GM20000 (cell line): ENCODE results near the gene TOMM5.

Experiments
- DNase-seq: peaks from one replicate; pipeline ENCODE4 v3.0.0; 2012; ENCODE audit warnings: low spot score
- TF ChIP-seq, protein P1 (sequence below): IDR thresholded peaks from 2 replicates; pipeline ENCODE4 v1.5.1; 2012; ENCODE audit warnings: mild to moderate bottlenecking, control low read depth; ENCODE audit errors: extremely low read depth, missing control alignments

Gene TOMM5

DNA sequence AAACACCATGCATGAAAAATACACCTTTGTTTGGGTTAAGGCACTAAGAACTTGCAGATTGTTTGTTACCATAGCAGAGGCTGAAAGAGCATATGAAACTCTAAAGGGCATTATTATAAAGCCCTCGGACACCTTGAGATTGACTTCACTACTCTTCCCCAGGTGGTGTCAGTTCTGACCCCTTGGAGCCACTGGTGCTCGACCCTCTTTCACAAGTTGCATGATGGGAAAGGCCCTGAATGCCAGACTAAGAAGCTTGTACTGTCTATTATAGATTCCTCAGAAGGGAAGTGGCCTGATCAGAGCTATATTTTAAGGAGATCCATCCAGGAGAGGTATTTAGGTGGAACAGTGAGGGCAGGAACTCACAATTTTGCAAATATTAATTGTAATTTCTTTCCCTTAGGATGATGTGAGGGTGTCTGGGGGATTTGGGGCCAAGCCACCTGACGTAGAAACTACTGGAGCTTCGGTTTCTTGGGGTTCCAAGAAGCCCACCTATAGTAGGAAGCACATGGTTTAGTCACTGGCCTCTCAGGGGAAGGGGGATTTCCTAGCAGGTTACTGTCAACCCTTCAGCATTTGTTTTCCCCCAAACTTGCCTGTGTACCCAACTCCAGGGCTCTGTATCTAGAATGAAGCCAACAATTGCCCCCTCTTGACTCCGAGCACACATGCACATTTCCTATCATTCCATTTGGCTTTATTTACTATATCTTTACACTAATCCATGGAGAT lies 32.4 kb downstream of the TOMM5 start:
- TF ChIP-seq, protein P1, sequence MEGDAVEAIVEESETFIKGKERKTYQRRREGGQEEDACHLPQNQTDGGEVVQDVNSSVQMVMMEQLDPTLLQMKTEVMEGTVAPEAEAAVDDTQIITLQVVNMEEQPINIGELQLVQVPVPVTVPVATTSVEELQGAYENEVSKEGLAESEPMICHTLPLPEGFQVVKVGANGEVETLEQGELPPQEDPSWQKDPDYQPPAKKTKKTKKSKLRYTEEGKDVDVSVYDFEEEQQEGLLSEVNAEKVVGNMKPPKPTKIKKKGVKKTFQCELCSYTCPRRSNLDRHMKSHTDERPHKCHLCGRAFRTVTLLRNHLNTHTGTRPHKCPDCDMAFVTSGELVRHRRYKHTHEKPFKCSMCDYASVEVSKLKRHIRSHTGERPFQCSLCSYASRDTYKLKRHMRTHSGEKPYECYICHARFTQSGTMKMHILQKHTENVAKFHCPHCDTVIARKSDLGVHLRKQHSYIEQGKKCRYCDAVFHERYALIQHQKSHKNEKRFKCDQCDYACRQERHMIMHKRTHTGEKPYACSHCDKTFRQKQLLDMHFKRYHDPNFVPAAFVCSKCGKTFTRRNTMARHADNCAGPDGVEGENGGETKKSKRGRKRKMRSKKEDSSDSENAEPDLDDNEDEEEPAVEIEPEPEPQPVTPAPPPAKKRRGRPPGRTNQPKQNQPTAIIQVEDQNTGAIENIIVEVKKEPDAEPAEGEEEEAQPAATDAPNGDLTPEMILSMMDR, result no peak
- DNase-seq, result no peak

DNA sequence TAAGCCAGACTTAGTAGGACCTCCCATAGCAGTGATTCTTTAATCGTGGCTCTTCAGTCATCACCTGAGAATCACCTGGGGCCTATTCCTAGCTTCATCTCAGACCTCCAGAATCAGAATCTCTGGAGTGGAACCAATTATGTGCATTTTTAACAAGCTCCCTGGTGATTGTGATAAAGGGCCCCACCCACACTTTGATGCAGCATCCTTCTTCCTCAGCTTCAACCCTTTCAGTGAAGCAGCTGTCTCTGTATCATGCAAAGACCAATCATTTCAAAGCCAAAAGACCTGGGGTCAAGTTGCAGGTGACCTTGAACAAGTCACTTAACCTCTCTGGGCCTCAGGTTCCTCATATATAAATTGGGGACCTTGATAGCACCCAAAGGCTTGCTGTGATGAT lies 33.3 kb downstream of the TOMM5 start:
- TF ChIP-seq, protein P1, result no peak
- no peak for DNase-seq

DNA sequence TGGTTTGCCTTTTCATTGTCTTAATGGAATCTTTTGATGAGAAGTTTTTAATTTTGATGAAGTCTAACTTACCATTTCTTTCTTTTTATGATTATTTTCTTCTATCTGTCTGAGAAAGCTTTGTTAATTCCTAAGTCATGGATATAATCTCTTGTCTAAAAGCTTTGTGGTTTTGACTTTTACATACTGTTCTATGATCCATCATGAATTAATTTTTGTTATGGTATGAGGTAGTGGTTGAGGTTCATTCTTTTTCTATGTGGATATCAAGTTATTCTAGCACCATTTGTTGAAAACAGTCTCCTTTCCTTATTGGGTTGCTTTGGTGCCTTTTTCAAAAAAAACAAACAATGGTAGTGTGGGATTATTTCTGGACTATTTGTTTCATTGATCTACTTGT lies 36.6 kb downstream of the TOMM5 start:
- TF ChIP-seq, protein P1, result no peak
- DNase-seq, result no peak

DNA sequence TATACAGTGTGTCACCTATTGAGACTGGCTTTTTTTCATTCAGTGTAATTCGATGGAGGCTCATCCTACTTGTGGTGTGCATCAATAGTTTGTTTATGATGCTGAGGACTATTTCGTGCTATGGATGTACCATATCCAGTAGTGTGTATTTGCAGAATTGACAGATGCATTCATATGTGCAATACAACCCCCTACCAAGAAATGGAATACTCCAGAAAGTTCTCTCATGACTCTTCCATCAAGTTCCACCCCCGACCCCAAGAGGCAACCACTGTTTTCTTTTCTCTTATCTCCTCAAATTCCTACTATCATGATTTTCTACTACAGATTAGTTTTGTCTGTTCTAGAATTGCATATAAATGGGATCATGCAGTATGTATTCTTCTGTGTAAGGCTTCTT lies 38.1 kb downstream of the TOMM5 start:
- DNase-seq, result no peak
- TF ChIP-seq, protein P1, result no peak

DNA sequence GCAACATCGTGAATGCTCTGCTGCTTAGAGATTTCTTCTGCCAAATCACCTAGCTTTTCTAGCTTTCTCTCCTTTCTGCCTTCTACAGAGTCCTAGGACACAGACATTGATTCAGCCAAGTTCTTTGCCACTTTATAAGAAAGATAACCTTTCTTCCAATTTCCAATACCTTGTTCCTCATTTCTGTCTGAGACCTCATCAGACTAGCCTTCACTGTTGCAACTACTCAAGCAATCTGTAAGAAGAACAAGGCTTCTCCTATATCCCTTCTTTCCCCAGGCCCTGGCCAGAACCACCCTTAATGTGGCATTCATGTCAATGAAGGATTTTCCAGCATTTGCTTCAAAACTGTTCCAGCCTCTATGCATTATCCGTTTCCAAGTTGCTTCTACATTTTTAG lies 40.5 kb downstream of the TOMM5 start:
- DNase-seq, result no peak
- TF ChIP-seq, protein P1, result no peak

DNA sequence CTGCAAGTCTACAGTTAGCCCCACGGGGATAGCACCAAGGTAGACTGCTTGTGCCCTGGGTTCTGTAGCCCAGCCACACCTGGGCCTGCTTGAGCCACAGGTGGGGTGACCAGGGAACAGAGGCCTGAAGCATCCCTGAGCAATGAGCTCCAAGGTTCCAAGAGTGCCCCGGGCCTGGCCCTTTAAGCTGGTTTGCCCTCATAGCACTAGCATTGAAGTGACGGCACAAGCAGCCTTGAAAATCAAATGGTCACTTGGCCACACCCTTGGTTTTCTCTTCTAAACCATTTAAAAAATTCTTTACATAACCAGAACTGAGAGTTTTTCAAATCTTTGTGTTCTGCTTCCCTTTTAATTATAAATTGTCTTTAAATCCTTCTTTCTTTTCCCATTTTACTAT lies 40.9 kb downstream of the TOMM5 start:
- no peak for DNase-seq
- TF ChIP-seq, protein P1, result no peak

DNA sequence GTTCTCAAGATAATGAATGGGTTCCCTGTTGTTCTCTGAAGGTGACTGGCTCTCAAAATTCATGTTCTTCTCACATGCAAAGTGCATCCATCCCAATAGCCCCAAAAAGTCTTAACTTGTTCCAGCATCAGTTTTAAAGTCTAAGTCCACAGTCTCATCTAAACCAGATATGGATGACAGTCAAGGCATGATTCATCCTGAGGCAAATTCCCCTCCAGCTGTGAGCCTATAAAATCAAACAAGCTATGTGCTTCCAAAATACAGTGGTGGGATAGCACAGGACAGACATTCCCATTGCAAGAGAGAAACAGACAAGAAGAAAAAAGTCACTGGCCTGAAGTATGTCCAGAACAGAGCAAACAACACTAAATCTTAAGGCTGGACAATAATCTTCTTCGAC lies 41.6 kb downstream of the TOMM5 start:
- TF ChIP-seq, protein P1, result no peak
- DNase-seq, result no peak
